ENCODE measurements around the gene EIF1AD.

GRCh38 chr11:66004186-66004585, 2.2 kb upstream of the EIF1AD start:
- TF ChIP-seq POLR2A (IDR thresholded peaks at IDR 0.05): no peak
- TF ChIP-seq, protein P1, sequence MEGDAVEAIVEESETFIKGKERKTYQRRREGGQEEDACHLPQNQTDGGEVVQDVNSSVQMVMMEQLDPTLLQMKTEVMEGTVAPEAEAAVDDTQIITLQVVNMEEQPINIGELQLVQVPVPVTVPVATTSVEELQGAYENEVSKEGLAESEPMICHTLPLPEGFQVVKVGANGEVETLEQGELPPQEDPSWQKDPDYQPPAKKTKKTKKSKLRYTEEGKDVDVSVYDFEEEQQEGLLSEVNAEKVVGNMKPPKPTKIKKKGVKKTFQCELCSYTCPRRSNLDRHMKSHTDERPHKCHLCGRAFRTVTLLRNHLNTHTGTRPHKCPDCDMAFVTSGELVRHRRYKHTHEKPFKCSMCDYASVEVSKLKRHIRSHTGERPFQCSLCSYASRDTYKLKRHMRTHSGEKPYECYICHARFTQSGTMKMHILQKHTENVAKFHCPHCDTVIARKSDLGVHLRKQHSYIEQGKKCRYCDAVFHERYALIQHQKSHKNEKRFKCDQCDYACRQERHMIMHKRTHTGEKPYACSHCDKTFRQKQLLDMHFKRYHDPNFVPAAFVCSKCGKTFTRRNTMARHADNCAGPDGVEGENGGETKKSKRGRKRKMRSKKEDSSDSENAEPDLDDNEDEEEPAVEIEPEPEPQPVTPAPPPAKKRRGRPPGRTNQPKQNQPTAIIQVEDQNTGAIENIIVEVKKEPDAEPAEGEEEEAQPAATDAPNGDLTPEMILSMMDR (IDR thresholded peaks at IDR 0.05): no peak
